Panc1 (cell line): ENCODE data around the gene RNF208.

ENCODE experiments used
- CTCF ChIP-seq: fragments of 450-650 bp; IDR thresholded peaks from 2 replicates; pipeline ENCODE4 v1.5.1; 2017; ENCODE audit warnings: mild to moderate bottlenecking
- POLR2AphosphoS5 ChIP-seq: IDR thresholded peaks from 2 replicates; pipeline ENCODE4 v1.6.1; 2012; ENCODE audit warnings: mild to moderate bottlenecking, low read depth, low read length, moderate library complexity
- TCF7L2 ChIP-seq: IDR thresholded peaks from 2 replicates; pipeline ENCODE4 v1.6.1; 2011; ENCODE audit warnings: mild to moderate bottlenecking, low read depth, low read length, inconsistent platforms
- TF ChIP-seq, protein P1 (sequence below), 2 experiments: IDR thresholded peaks; 2 replicates each; pipeline ENCODE4 v1.6.1; 2011 to 2012; ENCODE audit warnings: low read depth in 2 of 2, control low read depth in 1 of 2, low read length in 1 of 2, mild to moderate bottlenecking in 1 of 2, moderate library complexity in 1 of 2; ENCODE audit not compliant: insufficient read depth in 1 of 2

- TF ChIP-seq CTCF (no peak), POLR2AphosphoS5 (no peak), TCF7L2 (no peak)
- TF ChIP-seq, protein P1, sequence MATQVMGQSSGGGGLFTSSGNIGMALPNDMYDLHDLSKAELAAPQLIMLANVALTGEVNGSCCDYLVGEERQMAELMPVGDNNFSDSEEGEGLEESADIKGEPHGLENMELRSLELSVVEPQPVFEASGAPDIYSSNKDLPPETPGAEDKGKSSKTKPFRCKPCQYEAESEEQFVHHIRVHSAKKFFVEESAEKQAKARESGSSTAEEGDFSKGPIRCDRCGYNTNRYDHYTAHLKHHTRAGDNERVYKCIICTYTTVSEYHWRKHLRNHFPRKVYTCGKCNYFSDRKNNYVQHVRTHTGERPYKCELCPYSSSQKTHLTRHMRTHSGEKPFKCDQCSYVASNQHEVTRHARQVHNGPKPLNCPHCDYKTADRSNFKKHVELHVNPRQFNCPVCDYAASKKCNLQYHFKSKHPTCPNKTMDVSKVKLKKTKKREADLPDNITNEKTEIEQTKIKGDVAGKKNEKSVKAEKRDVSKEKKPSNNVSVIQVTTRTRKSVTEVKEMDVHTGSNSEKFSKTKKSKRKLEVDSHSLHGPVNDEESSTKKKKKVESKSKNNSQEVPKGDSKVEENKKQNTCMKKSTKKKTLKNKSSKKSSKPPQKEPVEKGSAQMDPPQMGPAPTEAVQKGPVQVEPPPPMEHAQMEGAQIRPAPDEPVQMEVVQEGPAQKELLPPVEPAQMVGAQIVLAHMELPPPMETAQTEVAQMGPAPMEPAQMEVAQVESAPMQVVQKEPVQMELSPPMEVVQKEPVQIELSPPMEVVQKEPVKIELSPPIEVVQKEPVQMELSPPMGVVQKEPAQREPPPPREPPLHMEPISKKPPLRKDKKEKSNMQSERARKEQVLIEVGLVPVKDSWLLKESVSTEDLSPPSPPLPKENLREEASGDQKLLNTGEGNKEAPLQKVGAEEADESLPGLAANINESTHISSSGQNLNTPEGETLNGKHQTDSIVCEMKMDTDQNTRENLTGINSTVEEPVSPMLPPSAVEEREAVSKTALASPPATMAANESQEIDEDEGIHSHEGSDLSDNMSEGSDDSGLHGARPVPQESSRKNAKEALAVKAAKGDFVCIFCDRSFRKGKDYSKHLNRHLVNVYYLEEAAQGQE (IDR thresholded peaks at IDR 0.05; ENCODE audit: insufficient read depth in 1 of 2, low read depth in 2 of 2, low read length in 1 of 2), result no peak
Observed at GRCh38 chr9:137230705-137231371, 8.8 kb upstream of the RNF208 start, which contains the start of gene SLC34A3.
